Brain microvascular endothelial cell (primary cell): ENCODE data around the gene MARF1.

Experiments used
- DNase-seq: peaks from one replicate; pipeline ENCODE4 v3.0.0-alpha.2; 2020
- H3K27ac ChIP-seq: fragments of 250-450 bp; sonication (Bioruptor Pico); 2 replicates; pipeline ENCODE4 v1.5.1; 2020; ENCODE audit warnings: mild to moderate bottlenecking, moderate library complexity
- H3K27me3 ChIP-seq: fragments of 250-450 bp; sonication (Bioruptor Pico); replicated peaks from 2 replicates; pipeline ENCODE4 v1.5.1; 2020; ENCODE audit warnings: mild to moderate bottlenecking
- H3K36me3 ChIP-seq: fragments of 250-450 bp; sonication (Bioruptor Pico); replicated peaks from 2 replicates; pipeline ENCODE4 v1.5.1; 2020; ENCODE audit warnings: mild to moderate bottlenecking
- H3K4me3 ChIP-seq: 2 replicates; pipeline ENCODE4 v1.5.1; 2011; ENCODE audit warnings: low read depth, mild to moderate bottlenecking, control low read depth, low read length, moderate library complexity
- in situ Hi-C: cut with HindIII; loops from 2 replicates; pipeline ENCODE4 v1.10.0; 2017; ENCODE audit warnings: low sequenced_read_pairs, low pct_ligation_motif_present
- TF ChIP-seq, protein P1 (sequence below): IDR thresholded peaks from 2 replicates; pipeline ENCODE4 v1.5.1; 2011; ENCODE audit warnings: low read depth, mild to moderate bottlenecking, moderate library complexity, low read length, control low read depth, inconsistent platforms; ENCODE audit errors: missing control alignments

The MARF1 gene

DNA sequence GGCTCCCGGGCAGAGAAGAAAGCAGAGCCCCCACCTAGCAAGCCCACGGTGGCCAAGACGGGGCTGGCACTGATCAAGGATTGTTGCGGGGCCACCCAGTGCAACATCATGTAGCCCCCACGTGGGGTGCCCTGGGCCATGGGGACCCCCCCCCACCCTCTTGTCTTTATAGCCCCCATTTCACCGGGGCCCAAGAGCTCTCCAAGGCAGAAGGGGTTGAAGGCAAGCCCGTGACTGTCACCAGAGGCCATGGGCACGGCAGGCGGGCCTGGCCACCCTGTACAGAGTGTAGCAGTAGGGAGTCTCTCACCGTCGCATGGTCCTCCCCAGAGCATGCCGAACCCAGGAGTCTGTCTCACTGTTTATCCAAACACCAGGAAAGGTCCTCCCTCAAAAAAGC, 56.2 kb downstream of the MARF1 start:
- no peak for DNase-seq
- peaks cover 22% of the 10 kb centered on the region for H3K36me3 ChIP-seq
- in situ Hi-C loops: no loop called here

DNA sequence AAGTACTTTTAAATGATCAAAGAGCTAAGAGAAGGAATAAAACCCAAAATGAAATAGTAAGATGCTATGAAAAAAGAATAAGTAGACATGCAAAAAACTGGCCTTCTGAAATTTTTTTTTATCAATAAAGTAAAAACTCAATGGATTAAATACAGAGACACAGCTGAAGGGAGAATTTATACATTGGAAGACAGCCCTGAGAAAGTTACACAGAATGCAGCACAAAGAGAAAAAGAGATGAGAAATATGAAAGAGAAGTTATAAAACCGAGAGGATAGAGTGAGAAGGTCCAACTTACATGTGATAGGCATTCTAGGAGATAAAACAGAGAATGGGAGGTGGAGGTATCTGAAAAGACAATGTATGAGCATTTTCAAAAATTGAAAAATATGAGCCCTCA, 57.0 kb downstream of the MARF1 start:
- Histone ChIP-seq H3K4me3 (no peak overlapping the region), H3K27ac (no peak overlapping the region), H3K36me3 (peaks cover 22% of the 10 kb centered on the region), H3K27me3 (no peaks in the 10 kb centered on the region)
- TF ChIP-seq, protein P1, sequence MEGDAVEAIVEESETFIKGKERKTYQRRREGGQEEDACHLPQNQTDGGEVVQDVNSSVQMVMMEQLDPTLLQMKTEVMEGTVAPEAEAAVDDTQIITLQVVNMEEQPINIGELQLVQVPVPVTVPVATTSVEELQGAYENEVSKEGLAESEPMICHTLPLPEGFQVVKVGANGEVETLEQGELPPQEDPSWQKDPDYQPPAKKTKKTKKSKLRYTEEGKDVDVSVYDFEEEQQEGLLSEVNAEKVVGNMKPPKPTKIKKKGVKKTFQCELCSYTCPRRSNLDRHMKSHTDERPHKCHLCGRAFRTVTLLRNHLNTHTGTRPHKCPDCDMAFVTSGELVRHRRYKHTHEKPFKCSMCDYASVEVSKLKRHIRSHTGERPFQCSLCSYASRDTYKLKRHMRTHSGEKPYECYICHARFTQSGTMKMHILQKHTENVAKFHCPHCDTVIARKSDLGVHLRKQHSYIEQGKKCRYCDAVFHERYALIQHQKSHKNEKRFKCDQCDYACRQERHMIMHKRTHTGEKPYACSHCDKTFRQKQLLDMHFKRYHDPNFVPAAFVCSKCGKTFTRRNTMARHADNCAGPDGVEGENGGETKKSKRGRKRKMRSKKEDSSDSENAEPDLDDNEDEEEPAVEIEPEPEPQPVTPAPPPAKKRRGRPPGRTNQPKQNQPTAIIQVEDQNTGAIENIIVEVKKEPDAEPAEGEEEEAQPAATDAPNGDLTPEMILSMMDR: no peak
- DNase-seq: no peak
- in situ Hi-C loops: no loop called here

More for the DNA sequence above, 56.2 kb downstream of the MARF1 start:
- H3K4me3 ChIP-seq: no peak overlapping the region
- no peaks in the 10 kb centered on the region for H3K27me3 ChIP-seq
- TF ChIP-seq, protein P1: no peak
- no peak overlapping the region for H3K27ac ChIP-seq

DNA sequence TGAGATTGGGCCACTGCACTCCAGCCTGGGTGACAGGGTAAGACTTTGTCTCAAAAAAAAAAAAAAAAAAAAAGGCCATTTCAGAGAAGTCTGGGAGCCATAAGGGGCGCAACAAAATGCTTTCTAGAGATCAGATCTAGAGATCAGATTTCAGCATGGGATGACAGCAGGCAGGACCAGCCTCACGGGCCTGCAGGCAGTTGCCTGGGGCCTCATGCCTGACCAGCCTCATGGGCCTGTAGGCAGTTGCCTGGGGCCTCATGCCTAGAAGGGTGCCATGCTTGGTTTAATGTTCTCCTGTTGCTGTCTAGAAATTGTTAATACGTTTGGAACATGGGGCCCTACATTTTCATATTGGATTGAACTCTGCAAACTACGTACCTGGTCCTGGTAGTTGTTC, 59.4 kb downstream of the MARF1 start:
- in situ Hi-C loops: no loop called here
- H3K27ac ChIP-seq: no peak overlapping the region
- TF ChIP-seq, protein P1: no peak

DNA sequence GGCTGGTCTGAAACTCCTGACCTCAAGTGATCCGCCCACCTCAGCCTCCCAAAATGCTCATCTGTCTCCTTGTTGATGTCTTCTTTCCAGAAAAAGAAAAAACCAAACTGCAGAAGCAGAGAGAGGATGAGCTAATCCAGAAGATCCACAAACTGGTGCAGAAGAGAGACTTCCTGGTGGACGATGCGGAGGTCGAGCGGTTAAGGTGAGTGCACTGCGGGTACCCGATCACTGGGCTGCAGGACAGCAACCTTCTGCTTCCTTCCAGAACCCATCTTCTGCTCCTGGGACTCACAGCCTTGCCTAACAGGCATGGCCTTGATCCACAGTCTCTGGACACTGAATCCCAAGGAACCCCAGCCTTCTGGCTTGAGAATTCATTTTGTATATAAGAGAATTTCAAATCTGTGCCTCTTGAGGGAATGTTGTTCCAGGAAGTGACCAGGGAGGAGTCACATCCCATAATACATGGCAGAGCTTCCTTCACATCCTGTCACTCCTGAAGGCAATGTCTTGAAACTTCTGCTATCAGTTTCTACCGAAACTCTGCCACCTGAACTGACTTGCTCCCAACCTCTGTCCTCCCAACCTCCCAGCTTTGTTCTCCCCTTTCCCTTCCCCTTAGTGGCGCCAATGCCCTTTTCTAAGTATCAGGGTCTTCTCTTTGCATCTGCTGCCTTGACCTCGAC, 61.7 kb downstream of the MARF1 start:
- Histone ChIP-seq H3K27ac (no peak overlapping the region), H3K36me3 (peaks cover 17% of the 10 kb centered on the region), H3K4me3 (no peak overlapping the region), H3K27me3 (no peaks in the 10 kb centered on the region)
- TF ChIP-seq, protein P1: no peak
- in situ Hi-C loops: no loop called here
- DNase-seq: no peak

More for the DNA sequence above, 59.4 kb downstream of the MARF1 start:
- no peak for DNase-seq
- Histone ChIP-seq H3K27me3 (no peaks in the 10 kb centered on the region), H3K36me3 (peaks cover 22% of the 10 kb centered on the region), H3K4me3 (no peak overlapping the region)

DNA sequence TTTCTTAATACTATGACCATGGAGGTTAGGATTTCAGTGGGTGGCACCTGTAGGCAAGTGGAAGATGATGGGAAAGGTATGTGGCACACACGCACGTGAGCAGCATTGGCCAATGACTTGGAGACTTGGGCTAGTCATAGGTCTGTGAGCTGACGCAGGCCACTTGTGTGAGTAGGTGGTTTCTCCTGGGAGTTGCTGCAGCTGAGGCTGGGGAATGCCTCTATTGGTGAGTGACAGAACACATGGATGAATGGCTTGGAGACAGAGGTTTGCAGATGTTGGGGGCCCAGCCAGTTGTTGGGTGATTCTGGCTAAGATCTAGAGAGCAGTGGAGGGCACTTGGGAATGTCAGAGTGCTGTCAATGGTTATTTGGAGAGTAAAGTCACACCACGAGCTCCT, 64.1 kb downstream of the MARF1 start:
- peaks cover 11% of the 10 kb centered on the region for H3K36me3 ChIP-seq
- DNase-seq: no peak
- TF ChIP-seq, protein P1: no peak
- H3K4me3 ChIP-seq: no peak overlapping the region
- H3K27me3 ChIP-seq: no peaks in the 10 kb centered on the region
- no peak overlapping the region for H3K27ac ChIP-seq
- in situ Hi-C loops: no loop called here
